ENCODE data around the gene RUFY4.

RUFY4 gene

DNA sequence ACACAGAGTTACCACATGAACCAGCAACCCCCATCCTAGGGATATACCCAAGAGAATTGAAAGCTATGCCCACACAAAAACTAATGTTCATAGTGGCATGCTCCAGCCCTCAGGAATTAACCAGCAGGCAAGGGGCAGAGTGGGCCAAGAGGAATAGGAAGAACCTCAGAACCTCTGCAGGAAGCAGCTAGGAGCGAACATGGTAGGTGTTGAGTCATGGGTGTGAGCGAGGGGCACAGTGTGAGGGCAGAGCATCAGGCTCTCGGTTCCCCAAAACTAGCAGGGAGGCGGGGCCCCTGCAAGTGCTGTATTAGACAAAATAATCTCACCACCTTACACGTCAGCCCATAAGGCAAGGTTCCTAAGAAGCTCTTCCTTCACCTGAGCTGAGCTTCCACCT, 5.6 kb upstream of the RUFY4 start:
- DNase-seq: no peak

DNA sequence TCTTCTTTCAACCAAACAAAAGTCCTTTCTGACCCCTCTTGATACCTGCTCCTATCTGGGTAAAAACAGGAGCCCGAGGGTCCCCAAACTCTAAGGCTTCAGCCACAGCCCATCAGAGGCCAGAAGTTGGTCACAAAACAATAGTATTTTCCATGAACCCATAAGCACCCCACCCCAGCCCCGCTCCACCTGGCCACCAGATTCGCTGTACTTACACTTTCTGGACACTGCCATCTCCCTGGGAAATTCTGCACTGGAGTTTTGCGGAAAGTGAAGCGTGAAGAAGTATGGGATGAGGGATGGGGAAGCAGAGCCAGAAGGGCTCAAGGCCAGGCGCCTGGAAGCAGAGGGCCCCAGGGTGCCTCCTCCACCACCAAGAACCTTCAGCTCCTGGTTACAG, 5.2 kb upstream of the RUFY4 start:
- DNase-seq: no peak

- no peak for DNase-seq
These were observed 3.6 kb upstream of the RUFY4 start for GRCh38 chr2:218065239-218066006.

DNA sequence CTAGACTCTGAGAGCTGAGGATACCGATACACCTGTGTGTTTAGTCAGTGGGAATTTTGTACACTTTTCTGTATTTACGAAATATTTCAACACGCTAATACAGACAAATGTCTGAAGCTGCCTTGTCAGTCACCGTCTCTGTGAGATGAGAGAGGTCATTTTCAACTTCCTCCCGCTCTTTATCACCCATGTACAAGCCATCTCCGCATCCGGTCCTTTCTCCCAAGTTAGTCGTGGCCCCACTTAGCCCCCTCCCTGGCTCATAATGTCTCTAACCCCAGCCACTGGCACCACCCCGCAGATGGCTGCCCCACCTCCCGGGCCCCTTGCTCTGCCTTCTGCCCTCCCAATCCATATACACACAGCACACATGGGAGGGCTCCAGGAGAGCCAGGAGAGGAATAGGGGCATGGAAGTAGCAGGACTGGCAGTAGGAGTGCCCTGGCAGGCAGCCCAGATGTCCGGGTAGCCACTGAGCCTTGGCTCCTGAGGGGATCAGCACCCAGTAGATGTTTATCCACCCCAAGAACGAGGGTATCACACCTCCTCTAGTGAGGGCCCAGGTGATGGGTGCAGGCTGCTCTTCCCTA, 2.0 kb upstream of the RUFY4 start:
- no peak for DNase-seq

DNA sequence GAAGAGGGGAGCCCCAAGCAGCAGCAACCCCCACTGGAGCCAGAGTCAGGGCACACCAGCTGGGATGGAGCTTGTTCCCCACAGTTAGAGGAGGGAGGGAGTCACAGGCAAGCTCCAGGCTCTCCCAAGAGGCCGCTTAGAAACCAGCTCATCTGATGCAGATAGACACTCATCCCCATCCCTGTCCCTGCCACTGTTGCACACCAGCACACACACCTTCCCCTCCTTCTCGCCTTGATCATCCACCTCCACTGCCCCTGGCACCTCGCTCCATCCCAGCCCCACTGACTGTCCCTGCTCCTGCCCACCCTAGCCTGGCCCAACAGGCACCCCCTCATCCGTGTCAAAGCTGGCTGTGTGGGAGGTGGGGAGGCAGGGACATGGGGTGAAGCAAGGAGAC, 1.5 kb upstream of the RUFY4 start:
- no peak for DNase-seq

DNA sequence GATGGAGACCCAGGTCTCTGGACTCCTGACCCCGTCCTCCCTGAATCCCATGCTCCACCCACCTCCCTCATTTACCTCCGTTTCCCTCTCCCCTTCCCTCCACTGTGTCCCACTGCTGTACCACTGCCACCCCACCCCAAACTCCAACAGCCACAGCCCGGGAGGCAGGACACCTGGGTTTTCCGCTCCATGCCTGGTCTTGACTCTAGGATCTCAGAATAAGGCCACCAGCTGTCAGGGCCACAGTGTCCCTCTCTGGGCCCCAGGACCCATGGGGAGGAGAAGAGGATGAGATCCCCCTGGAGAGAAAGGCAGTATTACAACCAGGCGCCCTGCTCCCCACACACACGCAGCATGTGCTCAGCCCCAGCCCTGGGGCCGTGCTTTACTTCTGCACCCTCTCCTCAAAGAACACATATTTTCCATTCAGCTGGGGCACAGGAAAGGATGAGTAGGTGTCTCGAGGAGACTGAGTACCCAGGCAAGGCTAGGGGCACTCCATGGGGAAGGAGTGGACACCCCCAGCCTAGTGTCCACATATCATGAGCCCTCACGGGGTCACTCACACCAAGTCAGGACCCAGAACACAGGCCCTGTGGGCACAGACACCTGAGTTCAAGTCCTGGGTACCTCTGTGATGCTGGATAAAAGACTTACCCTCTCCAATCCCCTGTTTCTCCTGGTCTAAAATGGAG, 700 bp downstream of the RUFY4 start:
- DNase-seq: no peak

GRCh38 chr2:218070587-218070986, 1.5 kb downstream of the RUFY4 start:
- DNase-seq: no peak

DNA sequence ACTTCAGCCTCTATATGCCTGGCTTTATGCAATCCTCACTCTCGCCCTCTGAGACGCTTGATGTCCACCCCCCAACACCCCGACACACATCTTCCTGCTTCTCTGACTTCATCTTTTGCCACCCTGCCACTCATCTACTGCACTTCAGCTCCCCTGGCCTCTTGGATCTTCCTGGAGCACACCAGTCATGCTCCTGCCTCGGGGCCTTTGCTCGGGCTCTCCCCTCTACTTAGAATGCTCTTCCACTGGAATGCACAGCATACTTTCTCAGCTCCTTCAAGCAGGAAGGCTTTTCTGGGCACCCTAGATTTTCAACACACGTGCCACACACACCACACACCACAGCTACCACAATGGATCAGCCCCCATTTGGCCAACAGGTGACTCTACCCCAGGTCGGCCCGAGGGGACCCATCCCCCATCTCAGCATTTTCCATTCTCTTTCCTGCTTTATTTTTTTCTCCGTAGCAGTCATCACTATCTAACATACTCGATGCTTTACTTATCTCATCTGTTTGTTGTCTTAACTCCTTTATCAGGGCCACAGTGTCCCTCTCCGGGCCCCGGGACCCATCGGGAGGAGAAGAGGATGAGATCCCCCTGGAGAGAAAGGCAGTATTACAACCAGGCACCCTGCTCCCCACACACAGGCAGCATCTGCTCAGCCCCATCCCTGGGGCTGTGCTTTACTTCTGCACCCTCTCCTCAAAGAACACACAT, 2.3 kb downstream of the RUFY4 start:
- no peak for DNase-seq

- DNase-seq: no peak
These were observed 2.9 kb downstream of the RUFY4 start for GRCh38 chr2:218072002-218072401.

- DNase-seq: no peak
These were observed 3.5 kb downstream of the RUFY4 start for GRCh38 chr2:218072478-218073024.

DNA sequence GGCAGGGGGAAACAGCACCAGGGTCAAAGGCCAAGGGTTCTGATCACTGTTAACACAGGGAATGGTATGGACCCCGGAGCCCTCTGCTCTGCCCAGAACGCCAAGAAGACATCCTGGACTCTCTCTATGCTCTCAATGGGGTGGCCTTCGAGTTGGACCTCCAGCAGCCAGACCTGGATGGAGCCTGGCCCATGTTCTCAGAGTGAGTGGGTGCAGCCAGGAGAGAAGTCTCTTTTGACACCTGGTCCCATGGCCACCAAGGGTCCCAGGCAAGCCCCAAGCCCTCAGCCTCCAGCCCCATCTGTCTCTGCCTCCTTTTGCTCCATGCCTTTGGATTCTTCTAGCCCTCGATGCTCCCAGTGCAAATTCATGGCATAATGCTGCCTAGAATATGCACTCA, 4.1 kb downstream of the RUFY4 start:
- DNase-seq: no peak

GRCh38 chr2:218074031-218074430, 5.0 kb downstream of the RUFY4 start:
- peak in 1 of 4 experiments; percentile 4 for DNase-seq

DNA sequence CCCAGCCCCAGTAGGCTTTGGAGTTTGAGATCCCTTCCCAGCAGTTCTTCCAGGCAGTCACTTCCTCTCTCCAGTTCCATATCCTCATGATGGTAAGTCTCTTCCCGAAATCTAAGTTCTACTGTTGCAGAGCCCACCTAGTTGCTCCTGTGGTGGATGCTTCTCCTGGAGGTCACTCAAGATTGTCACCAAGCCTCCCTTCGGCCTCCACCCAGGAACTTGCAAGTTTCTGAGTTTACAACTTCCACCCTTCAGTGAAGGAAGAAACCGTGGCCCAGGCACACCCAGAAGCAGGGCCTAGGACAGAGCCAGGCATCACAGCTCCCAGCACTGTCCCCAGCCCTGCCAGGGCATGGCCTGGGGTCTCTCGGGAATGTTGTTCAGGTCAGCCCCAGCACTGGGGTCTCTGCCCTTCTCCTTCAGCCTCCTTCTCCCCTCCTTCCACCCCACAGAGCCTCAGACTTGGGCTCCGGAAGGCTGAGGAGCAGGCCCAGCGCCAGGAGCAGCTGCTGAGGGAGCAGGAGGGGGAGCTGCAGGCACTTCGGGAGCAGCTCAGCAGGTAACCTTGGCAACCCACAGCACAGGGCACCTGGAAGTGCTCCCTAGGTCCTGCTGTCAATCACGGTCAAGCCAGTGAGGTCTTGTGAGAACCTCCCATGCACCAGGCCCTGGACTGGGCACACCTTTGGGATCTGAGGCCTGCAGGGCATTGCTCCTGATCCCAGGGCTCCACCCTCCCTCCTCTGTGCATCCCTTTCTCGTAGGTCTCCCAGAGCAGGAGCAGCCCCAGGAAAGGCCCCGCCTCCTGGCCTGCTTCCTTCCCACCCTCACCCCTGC, 7.1 kb downstream of the RUFY4 start:
- no peak for DNase-seq

- no peak for DNase-seq
These were observed 8.6 kb downstream of the RUFY4 start for GRCh38 chr2:218077464-218078216.

DNA sequence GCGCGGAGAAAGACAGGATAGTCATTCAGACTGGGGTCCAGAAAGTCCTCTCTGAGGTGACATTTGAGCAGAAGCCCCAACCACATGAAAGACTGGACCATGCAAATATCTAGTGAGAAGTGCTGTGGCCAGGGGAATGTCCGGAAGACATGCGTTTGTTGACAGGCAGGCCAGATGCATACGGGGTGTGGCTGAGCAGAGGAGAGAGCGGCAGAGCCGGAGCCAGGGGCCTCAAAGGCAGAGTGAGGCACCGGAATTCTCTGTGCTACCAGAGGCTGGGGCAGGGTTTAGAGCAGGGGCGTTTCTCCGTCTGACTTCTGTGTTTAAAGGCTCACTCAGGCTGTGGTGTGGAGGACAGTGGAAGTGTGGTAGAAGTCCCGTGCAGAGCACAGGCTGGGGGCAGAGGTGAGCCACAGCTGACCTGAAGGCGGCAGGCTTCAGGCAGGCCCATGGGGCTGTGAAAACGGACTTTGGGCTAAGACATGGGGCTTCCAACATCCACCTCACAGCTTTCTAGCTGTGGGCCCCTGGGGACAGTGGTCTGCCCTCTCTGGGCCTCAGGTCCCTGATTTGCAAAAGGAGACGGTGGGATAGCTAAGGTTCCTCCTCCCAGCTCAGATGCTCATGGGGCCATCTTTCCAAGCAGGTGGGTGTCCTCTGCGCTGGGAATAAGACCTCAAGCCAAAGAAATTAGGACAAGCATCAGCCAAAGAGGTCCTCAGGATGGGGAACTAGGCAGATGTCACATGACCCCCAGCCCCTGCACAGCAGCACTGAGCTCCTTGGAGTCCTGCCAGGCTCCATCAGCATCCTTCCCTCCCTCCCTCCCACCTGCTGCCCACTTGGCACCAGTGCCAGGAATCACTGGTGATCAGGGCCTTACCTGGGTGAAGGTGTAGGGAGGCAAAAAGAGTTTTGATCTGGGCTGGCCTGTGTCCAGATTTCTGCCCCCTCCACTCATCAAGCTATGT, 11.2 kb downstream of the RUFY4 start:
- no peak for DNase-seq

DNA sequence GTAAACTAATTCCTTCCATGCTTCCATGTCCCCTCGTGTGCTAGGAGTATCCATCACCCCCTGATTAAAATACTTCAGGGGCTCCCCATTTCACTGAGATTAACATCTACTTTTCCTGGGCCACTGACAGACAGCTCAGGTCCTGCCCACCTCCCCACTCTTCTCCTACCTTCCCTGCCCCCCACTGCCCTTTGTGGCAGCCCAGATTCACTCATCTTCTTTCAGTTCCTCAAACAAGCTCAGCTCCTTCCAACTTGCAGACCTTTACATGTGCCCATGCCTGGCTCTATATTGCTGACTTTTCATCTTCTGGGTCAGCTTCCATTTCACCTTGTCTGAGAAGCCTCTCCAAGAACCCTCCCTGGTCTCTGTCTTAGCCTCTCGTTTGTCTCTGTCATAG, 12.0 kb downstream of the RUFY4 start:
- DNase-seq: no peak

DNA sequence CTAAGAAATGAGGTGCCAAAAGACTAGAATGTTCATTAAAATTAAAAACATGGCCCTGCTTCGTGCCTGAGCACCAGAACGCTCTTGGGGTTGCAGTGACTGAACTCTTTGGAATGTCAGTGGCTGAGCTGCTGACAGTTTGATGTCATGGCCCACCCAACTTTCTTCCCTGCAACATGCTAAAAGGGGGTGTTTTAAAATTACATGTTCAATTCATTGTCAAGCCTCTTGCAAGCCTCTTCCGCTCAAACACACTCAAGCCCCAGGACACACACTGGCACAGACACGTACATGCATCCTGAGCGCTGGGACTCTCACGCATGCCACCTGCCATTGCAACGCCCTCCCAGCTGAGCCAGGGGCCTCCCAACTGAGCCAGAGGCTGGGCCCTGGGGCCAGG, 12.6 kb downstream of the RUFY4 start:
- DNase-seq: no peak

GRCh38 chr2:218082586-218083351, 13.7 kb downstream of the RUFY4 start:
- DNase-seq: no peak

DNA sequence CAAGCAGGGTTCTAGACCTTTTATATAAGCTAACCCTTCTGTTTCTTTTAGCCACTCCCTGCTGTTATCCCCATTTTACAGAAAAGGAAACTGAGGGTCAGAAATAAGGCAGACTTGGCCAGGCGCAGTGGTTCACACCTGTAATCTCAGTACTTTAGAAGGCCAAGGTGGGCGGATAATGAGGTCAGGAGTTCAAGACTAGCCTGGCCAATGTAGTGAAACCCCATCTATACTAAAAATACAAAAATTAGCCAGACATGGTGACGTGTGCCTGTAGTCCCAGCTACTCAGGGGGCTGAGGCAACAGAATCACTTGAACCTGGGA, 14.3 kb downstream of the RUFY4 start:
- no peak for DNase-seq

DNA sequence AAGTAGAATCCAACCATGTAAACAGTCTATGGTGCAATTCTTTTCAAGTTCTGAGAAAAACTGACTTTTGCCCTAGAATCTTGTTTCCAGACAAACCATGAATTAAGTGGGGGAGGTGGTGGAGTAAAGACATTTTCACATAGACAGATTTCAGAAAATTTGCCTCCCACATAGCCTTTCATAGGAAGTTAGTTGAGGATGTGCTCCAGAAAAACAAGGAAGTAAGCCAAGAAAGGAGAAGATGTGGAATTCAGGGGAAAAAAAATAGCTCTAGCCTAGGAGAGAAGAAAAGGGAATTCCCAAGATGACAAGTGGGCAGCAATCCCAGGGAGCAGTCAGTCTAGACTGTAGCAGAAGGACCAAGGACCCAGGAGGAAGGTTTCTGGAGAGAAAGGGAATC, 17.4 kb downstream of the RUFY4 start:
- no peak for DNase-seq
